ENCODE data around the gene DLX1. TPM values are rescaled to one million over a fixed set of nuclear protein-coding genes. Genes with fewer than 3 reads are reported as not detected.

Gene DLX1
- total and polyA plus RNA-seq, 2 of the 8 experiments (the other 6 are each of a cell fraction or from before 2014, with no cell fraction given), result 0.11 TPM; not detected in 1

DNA sequence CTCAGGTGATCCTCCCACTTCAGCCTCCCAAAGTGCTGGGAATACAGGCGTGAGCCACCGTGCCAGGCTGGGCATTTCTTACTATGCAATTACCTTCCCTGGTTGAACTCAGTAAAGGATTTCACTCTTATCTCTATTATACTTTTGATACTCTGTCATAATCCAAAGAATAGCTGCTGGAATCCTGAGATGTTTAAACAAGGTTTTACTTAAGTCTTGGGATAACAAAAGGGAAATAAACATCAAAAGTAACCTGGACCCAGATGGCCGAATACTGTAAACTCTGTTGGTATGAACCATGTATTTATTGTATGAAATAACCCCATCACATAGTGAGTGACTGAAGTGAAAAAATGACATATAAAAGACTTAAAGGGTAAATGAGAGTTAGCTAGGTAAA, 29.3 kb downstream of the DLX1 start (continued):
- TF ChIP-seq CBX8 (IDR thresholded peaks at IDR 0.05; ENCODE audit: borderline replicate concordance, low read depth, low read length) (no peak), BACH1 (IDR thresholded peaks at IDR 0.05; ENCODE audit: low read length) (no peak)

Measured in H1 (cell line).